ENCODE results near the gene SLC30A10. TPM values are rescaled to one million over a fixed set of nuclear protein-coding genes. Genes with fewer than 3 reads are reported as not detected.

The SLC30A10 gene
- total and polyA plus RNA-seq, 4 donors = not detected

GRCh38 chr1:219959540-219960203, 31.3 kb upstream of the SLC30A10 start:
- TF ChIP-seq CTCF (IDR thresholded peaks at IDR 0.05; ENCODE audit: control extremely low read depth, extremely low read depth) = no peak
- ATAC-seq (ENCODE audit: insufficient read depth, low FRiP score) (no peak), DNase-seq (peak in 1 of 3 donors; percentile 6)
- Histone ChIP-seq H3K4me1 (ENCODE audit: control insufficient read depth in 5 of 5, insufficient read depth in 5 of 5, low read length in 5 of 5) (no peaks in the 10 kb centered on the region), H3K4me3 (no peak overlapping the region), H3K9ac (ENCODE audit: insufficient read depth in 1 of 2, low read length in 2 of 2) (no peak overlapping the region), H3K27ac (ENCODE audit: low read depth in 1 of 2, low read length in 1 of 2) (no peak overlapping the region), H3K36me3 (ENCODE audit: control insufficient read depth in 4 of 4, insufficient read depth in 4 of 4, low read length in 4 of 4) (no peaks in the 10 kb centered on the region), H3K9me3 (ENCODE audit: control insufficient read depth in 4 of 4, insufficient read depth in 3 of 4, low read length in 3 of 4) (no peaks in the 10 kb centered on the region), H3K27me3 (ENCODE audit: control insufficient read depth in 3 of 3, insufficient read depth in 3 of 3, low read length in 2 of 3) (no peaks in the 10 kb centered on the region)
- WGBS, 2 donors = 62 to 65% methylated on average over 3 of the region's 3 CpGs

DNA sequence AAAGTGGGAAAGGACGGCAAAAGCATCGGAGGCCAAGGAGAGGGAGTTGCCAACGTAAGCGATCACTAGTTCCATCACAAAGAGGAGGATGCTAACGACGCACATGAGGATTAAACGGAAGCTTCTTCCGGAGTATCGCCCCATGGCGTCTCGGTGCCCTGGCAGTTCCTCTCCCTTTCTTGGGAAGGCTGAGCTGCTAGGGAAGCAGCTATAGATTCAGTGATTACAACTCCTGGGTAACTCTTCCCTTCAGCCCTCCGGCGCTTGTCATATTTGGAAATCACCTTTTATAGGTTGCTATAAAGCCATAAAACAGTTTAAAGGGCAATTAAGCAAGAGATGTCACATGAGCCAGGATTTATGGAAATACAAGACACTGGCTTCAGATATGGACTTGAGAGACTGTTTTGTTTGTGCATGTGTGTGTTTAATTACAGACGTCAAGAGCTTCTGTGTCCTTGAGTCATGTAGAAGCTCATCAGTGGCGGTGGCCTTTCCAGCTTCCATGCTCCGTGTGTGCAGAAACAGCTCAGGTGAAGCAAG, 30.6 kb upstream of the SLC30A10 start:
- Histone ChIP-seq H3K4me1 (ENCODE audit: control insufficient read depth in 5 of 5, insufficient read depth in 5 of 5, low read length in 5 of 5) (no peaks in the 10 kb centered on the region), H3K4me3 (no peak overlapping the region), H3K27ac (ENCODE audit: low read depth in 1 of 2, low read length in 1 of 2) (no peak overlapping the region), H3K9ac (ENCODE audit: insufficient read depth in 1 of 2, low read length in 2 of 2) (no peak overlapping the region), H3K9me3 (ENCODE audit: control insufficient read depth in 4 of 4, insufficient read depth in 3 of 4, low read length in 3 of 4) (no peaks in the 10 kb centered on the region), H3K36me3 (ENCODE audit: control insufficient read depth in 4 of 4, insufficient read depth in 4 of 4, low read length in 4 of 4) (no peaks in the 10 kb centered on the region), H3K27me3 (ENCODE audit: control insufficient read depth in 3 of 3, insufficient read depth in 3 of 3, low read length in 2 of 3) (no peaks in the 10 kb centered on the region)
- TF ChIP-seq CTCF (IDR thresholded peaks at IDR 0.05; ENCODE audit: control extremely low read depth, extremely low read depth) = no peak
- DNase-seq (no peak), ATAC-seq (ENCODE audit: insufficient read depth, low FRiP score) (no peak)
- WGBS, 2 donors = 93 to 95% methylated on average over 16 of the region's 16 CpGs

DNA sequence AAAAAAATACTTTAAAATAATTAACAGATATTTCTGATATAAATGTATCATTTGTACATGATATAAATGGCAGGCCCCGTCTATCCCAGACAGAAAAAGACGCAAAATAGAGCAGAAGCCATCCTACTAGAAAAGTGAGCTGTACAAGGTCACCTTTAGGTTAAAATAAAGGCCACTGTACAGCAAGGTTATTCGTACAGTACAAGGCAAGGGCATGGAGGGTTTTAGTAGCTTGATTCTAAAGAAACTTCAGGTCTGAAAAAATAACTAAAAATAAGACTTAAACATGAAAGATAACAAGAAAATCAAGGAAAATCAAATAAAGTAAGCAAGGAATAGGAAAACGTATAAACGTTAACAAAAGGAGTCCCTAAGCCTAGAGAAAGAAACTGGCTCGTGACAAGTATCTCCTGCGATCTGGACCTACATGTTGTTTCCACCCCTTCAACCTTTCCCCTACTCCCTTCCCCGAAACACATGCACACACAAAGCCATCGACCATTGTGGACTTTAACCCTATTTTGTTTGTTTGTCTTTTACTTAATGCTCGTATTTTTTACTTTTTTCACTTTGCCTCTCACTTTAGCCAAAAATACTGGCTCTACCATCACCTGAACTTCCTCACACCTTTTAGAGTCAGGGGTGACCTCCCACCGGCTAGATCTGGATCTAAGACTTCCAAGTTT, 26.5 kb upstream of the SLC30A10 start:
- no peak overlapping the region for H3K27ac ChIP-seq (ENCODE audit: low read depth in 1 of 2, low read length in 1 of 2)
- no peaks in the 10 kb centered on the region for H3K27me3 ChIP-seq (ENCODE audit: control insufficient read depth in 3 of 3, insufficient read depth in 3 of 3, low read length in 2 of 3)
- ATAC-seq (ENCODE audit: insufficient read depth, low FRiP score) (no peak), DNase-seq (no peak)
- no peak overlapping the region for H3K4me3 ChIP-seq
- H3K36me3 ChIP-seq (ENCODE audit: control insufficient read depth in 4 of 4, insufficient read depth in 4 of 4, low read length in 4 of 4) = no peaks in the 10 kb centered on the region
- H3K9ac ChIP-seq (ENCODE audit: insufficient read depth in 1 of 2, low read length in 2 of 2) = no peak overlapping the region
- TF ChIP-seq CTCF (IDR thresholded peaks at IDR 0.05; ENCODE audit: control extremely low read depth, extremely low read depth) = no peak
- no peaks in the 10 kb centered on the region for H3K4me1 ChIP-seq (ENCODE audit: control insufficient read depth in 5 of 5, insufficient read depth in 5 of 5, low read length in 5 of 5)
- WGBS, 2 donors = 83 to 91% methylated on average over 11 of the region's 11 CpGs
- H3K9me3 ChIP-seq (ENCODE audit: control insufficient read depth in 4 of 4, insufficient read depth in 3 of 4, low read length in 3 of 4) = no peaks in the 10 kb centered on the region
